NCI-H1417 treated with DMSO at 0.1 percent for 48 hours (cell line): ENCODE data around the gene ALG9.

Experiments
- DNase-seq: peaks from one replicate; lab custom pipeline; 2025; lab: John Stamatoyannopoulos, UW

Gene ALG9

DNA sequence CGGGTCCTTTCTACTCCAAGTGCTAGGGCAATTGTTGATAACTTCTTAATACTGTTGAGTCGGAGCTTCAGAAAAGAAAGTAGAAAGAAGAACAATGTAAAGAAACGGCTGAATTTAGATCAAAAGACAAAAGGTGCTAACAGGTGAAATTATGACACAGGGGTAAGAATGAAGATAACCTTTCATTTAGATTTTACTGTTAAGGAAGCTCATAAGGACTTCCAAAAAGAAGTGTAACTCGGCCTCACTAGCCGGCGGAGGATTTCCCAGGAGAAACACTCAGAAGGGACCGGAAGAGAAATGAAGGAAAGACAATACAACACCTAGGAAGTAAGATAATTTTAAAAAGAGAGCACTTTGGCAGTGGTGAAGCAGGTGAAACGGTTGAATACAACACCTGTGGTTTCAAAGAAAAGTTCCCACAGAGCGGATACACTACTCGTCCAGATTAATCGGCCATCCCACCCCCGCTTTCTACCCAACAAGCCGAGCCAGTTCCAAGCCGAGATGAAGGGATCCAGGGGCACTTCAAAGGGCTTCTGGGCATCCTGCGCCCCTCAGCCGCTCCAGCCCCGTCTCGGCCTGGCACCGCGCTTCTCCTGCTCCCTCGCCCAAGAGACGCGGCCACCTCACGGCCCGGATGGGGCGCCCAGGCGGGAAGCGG, 105.9 kb downstream of the ALG9 start:
- DNase-seq, result no peak

DNA sequence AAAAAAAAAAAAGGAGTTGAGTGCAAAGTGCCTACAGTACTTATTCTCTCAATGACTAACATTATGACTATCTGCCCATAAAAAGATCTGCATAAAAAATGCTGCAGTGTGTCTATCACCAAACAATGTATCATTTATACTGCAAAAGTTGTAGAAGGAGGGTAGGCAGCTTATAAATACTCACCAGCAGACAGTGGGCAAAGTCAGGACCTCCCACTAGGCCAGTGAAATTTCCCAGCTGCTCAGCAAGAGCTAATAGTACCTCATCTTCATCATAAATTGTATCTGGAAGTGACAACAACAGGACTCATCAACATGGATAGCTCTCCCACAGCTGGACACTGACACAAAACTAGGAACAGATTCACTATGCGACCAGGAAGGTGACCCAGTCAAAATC, 106.8 kb downstream of the ALG9 start:
- no peak for DNase-seq

DNA sequence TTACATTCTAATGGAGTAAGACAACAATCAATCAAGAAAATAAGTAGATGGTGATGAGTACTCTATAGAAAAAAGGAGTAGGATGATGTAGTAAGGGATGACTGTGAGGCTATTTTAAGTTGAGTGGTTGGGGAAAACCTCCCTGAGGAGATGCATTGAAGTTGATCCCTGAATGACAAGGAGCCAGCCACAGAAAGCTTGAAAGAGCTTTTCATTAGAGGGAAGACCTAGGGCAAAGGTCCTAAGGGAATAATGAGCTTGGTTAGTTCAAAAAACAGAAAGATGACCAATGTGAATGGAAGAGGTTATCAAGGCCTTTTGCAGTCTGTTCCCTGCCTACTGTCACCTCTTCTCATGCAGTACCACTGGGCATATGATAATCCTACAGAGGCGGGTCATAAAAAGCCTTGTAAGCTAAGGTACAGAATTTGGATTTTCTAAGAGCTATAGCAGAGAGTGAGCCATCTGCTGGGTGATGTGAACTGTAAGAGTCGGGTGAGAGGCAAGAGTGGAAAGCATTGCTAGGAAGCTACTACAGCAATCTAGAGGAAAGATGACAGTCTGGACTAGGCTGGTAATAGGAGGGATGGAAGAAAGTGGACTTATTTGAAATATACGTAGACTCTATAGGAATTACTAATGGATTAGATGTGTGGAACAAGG, 108.3 kb downstream of the ALG9 start:
- no peak for DNase-seq

DNA sequence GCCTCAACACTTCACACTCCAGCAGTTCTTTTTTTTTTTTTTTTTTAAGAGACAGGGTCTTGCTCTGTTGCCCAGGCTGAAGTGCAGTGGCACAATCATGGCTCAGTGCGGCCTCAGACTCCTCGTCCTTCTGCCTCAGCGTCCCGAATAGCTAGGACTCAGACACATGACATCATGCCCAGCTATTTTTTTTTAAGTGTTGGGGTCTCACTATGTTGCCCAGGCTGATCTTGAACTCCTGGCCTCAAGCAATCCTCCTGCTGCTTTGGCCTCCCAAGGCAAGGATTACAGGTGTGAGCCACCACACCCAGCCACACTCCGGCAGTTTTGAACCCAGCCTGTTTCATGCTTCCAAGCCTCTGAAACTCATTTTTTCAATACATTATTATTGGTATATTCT, 108.9 kb downstream of the ALG9 start:
- DNase-seq, result no peak

DNA sequence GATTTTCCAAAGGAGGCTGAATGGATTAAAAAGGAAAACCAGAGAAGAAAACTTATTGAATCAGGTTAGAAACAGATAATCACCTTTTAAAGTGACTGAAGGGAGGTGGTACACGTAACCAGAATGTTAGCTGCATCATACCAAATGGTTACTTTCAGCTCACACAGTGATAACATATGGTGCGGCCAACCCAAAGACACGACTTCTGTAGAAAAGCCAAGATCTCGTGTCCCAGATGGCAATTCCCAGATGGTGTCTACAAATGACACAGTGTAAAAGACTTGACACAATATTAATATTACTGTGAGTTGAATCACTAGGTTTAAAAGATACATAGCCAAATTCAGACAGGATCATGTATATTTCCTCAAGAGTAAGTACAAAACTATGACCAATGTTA, 110.3 kb downstream of the ALG9 start:
- no peak for DNase-seq

DNA sequence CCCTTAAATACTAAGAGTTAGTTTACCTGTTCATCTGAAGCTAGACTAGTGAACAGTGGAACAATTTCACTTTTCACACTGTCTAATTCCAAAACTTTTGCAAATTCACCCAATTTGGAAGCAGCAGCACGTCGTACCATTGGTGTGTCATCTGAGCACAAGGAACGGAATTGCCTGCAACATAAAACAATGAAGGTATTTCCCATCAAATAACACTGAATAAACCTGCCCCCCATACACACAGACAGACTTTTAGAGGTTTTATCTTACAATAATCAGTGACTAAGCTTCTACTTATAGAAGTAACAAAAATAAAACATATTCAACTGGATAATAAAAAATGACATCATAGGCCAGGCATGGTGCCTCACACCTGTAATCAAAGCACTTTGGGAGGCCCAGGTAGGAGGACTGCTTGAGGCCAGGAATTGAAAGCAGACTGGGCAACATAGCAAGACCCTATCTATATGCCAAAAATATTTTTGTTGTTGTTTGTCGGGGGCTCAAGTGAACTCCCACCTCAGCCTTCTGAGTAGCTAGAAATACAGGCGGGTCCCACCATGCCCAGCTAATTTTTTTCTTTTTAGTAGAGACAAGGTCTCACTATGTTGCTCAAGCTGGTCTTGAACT, 111.5 kb downstream of the ALG9 start:
- DNase-seq, result no peak

DNA sequence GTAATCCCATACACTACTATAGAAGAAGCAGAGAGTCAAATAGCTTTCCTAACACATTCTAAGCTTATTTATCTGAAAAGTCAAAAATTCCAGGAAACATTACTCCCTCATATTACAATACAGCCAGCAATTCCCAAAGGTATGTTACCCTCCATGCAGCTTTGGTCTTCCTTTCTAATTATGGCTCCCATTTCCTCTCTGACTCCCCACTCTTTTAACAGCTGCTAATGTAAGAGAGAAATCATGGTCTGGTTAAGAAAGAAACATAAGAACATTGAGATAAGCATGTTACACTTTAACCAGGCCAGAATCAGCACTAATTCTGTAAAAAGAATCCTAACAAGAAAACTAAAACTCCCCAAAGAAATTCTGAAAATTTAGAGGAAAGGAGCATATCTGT, 112.0 kb downstream of the ALG9 start:
- no peak for DNase-seq

DNA sequence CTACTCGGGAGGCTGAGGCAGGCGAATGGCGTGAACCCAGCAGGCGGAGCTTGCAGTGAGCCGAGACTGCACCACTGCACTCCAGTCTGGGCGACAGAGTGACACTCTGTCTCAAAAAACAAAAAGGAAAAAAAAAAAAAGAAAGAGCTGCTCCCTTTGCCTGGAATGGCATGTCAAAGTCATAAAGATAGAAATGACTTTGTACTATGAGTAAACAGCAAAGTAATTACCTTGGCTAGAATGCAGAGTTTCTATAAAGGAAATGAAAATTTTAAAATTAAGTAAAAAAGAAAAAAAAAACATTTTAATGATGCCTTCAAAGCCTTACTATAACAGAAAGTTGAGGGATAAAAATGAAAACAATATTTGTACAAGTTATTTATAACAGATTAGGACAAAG, 115.3 kb downstream of the ALG9 start:
- no peak for DNase-seq

DNA sequence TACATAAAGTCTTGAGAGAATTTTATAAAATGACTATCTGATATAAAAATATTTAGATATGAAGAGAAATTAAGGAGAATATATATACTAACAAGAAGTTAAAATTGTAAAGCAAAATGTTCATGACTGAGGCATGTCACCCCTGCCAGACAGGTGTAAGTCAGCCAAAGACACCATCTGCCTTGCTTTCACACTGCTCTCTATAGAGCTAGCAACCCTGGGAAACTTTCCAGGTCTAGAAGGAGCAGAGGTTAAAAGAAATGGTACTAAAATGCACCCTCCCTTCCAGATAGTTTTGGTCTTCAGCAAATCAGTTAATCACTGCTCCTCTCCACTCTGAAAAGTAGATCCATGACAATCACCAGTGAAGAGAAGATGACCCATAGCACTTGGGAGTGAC, 121.7 kb downstream of the ALG9 start:
- no peak for DNase-seq

DNA sequence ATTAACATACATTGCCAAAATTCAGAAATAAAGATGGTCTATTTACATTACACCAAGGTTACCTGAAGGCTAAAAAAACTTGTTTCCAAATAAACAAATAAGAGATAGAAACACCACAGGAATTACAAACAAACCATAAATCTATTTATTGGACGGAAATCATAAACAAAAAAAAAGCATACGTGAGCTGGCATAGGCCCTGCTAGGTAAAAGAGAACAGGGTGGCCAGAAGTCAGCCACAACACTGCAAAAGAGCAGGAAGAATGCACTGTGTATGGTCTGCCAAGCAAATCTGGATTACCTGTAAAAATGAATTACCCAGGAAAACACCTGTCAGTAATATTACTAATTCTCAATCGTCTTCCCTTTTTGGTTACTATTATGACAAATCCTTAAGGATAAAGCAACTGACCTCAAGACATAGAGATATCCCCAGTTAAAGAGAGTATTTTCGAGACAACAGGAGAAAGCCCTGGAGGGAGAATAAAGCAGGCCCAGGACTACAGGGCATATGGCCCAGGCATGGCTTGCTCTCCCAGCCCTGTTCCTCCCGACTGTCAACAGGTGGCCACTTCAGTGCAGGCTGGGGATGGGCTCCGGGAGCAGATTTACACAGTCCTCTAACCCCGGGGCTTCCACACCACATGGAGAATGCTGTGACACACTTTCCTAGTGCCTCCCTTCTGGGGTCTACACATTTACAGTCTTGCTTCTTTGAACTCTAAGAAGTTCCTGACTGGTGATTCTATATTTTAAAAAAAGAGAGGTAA, 123.2 kb downstream of the ALG9 start:
- DNase-seq, result no peak

DNA sequence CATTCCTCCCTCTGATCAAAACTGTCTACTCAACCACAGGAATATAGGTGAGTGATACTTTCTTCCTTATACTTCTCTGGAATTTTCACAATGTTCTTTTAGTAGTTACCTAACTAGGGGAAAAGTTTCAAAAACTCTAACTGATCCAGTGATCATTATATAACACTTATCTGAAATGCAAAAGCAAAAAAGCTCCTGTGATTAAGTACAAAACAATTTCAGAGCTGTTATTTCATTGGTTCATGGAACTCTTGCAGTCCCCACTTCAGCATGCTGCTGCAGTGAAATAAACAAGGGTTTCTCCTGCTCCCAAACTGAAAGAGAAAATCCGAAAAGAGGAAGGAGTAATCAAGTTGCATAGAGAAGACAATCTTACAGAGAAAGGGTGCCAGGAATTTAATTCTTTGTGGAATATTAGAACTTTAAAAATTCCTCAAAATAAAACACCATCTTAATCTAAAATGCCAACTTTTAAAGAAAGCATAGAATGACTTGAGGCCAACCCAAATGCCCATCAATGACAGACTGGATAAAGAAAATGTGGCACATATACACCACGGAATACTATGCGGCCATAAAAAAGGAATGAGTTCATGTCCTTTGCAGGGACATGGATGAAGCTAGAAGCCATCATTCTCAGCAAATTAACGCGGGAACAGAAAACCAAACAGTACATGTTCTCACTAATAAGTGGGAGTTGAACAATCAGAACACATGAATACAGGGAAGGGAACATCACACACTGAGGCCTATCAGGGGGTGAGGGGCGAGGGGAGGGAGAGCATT, 125.5 kb downstream of the ALG9 start:
- DNase-seq, result no peak

DNA sequence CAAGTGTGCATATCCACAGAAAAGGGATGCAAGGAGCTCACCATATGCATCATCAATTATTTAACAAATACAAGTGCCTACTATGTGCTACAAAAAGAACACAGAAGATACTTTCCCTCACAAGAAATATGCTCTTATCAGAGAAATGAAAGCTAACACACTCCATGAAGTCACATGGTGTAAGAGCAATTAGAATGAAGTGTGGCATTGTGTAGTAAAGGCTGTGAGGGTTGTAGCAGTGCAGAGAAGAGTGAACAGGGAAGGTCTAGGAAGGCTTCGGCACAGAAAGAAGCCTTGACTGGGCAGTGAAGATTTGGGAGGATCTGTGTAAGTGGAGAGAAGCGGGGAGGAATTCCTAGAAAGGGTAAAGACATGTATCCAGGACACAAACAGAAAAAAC, 127.7 kb downstream of the ALG9 start:
- no peak for DNase-seq

DNA sequence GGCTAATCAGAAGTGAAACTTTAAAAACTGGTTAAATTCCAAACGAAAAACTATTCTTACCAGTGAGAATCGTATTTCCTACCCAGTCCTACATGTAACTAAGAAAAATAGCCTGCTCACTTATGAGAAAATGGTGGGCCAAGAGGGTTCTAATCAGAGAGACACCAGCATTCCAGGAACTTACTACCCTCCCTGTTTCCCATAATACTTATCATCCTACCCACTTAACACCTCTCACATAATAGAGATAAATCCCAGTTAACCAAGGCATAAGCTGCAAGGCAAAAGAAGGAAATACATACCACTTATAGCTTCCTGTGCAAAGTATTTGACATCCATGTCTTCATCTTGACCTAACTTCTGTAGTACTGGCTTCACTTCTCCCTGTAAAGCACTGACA, 129.6 kb downstream of the ALG9 start:
- DNase-seq, result no peak

DNA sequence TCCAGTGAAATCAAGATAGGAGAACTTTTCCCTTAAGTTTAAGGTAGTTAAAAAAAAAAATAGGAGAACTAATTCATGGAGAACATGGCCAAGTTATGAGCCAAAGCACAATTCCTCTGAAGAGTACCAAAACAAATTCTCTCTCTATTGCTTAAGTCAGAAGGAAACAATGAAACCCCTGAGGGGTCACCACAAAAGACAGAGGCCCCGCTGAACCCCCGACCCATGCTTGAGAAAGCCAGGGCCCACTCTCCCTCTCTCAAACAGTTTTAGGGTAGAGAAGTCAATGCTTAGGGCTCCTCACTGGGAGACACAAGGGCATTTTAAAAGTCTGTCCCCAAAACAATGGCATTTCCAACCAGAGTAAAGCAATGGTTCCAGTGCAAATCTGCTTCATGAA, 132.1 kb downstream of the ALG9 start:
- no peak for DNase-seq

DNA sequence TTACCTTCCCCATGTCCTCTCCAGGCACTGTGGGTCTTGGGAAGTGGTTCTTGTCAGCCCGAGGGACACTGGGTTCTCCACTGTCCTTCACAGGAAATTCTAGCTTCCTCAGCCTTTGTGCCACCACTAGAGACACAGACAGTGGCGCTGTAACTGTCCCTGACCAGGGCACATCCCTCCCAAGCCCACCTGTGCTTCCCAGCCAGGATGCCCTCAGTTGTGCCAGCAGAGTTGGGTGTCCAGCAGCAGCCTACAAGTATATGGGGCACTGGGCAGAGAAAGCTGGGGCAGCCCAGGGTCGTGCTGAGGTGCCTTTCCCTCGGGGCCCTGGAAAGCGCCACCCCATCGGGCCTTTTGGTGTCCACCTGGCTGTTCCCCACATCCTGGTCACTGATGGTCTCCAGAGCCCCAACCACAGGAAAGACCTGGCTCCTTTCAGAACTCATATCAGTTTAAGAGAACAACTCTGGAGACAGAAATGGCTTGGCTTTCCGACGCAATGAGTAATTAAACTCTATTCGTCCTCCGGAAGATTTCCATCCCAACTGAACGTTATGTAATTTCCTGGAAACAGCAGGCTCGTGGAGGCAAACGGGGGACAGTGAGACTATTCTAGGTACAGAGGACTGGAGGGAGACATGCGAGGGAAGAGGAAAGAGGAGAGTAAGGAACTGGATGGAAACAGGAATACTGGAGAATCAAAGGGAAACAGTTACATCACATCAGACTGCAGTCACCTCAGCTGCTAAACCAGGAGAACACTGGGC, 133.8 kb downstream of the ALG9 start:
- no peak for DNase-seq

DNA sequence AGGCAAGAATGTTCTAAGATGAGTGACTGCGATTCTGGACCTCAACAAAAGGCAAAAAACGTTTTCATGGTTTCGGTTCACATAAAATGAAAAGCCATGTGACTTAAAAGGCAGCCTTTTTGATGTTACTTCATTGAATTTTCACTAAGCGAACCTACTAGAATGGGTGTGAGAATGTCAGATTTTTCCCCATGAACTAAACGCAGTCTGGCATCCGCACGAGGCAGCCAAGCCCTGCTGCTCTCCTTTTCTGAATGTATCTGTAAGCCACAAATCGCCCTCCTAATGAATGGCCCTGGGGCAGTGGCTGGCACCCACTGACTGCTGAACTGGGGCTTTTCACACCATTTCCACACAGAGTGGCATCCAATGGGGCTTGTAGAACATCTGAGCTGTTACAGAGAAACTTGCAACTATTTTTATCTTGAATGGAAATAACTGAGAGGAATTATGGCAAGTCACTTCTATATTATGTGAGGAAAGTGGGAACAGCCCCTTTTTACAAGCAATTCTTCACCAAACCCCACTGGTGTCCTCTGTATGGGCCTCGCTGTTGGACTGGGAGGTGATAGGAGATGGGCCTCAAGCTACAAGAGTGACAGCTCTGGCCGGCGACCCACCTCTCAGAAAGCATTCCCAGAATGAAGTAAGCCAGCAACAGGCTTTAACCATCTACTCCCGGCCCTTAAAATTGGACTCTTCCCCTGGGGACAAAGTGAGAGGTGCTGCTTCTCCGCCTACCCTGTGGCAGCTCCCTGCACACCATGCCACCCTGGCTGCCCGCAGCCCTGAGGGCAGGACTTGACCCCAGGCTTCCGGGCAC, 134.5 kb downstream of the ALG9 start:
- DNase-seq, result no peak
